KG1 (cell line): Measurements from ENCODE around the gene NR4A3.

Source experiments
- DNase-seq: peaks from one replicate; lab custom pipeline; 2025; lab: John Stamatoyannopoulos, UW

The NR4A3 gene

DNA sequence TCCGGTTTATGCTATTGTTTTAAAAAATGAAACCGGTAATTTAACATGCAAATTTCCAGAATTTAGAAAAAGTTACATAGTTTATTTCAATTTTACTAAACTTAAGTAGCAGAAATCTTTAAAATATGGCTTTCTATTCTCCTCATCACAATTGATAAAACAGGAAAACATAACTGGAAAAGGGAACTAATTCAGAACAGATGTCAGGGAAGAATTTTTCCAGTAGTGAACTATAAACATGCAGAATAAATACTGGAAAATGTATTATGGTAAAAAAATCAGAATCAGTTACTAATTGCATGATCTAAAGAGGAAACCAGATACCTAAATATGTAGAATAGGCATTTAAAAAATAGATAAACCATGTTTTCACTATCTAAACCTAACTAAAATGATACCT is 7.3 kb upstream of the NR4A3 start:
- no peak for DNase-seq

DNA sequence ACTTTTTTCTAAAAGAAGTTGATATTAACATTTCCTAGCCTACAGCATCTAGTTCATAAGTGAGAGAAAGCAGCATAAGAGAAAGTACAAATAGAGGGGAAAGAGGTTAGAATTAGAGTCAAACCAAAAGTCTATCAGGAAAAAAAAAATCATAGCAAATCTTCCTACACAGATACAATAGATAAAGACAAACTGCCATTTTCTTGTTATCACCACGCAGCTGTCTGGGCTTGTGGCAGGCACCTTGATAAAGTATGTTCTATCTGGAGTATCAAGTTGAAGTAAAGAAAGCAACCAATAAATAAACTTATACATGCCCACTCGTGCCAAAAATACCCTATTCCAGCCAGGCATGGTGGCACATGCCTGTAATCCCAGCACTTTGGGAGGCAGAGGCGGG is 5.3 kb upstream of the NR4A3 start:
- no peak for DNase-seq

DNA sequence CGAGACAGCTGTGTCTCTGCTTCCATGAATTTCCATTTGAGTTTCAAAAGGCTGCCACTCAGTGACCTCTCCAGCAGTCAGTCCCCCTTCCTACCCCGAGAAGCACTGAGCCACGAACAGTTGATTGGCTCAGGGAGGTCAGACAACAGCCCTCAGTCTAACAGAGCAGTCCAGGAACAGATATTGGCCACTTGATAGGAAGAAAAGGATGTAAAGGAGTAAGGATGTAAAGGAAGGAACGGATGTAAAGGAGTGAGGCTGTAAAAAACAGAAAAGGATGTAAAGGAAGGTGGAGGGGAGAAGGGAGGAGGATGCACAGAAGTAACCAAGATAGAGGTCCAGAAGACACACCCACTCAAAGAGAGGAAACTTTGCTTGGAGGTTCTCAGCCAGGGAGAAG is 3.2 kb upstream of the NR4A3 start:
- DNase-seq = no peak

DNA sequence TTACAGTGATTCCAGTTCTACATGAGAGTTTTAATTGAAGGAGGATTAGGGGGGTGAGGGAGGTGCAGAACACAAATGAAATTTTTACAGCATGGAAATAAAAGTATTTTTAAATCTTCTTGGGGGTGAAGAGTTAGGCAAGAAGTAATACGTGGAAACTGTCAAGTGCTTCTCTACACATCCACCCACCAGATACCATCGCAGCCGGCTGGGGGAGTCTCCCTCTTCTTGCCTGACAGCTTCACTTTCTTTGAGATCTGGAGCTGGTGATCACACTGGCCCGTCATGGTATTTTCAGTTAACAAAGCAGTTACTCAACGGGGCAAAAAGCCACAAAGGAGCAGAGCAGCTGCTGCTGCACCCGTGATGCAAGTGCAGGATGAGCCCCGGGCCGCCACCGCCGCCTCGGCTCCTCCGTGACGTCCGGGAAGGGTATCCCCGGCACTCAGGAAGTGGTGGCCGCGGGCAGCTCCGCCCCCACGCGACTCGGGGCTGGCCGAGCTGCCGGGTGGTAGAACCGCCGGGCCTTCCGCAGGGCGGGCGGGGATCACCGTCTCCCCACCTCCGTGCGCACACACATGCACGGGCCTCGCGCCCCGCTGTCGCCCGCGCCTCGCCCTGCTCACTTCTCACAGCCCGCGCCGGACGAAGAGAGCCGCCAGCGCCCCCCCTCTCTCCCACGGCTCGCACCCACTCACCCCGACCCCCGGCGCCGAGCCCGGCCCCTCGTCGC is 2.4 kb upstream of the NR4A3 start:
- DNase-seq = peak; percentile 62

DNA sequence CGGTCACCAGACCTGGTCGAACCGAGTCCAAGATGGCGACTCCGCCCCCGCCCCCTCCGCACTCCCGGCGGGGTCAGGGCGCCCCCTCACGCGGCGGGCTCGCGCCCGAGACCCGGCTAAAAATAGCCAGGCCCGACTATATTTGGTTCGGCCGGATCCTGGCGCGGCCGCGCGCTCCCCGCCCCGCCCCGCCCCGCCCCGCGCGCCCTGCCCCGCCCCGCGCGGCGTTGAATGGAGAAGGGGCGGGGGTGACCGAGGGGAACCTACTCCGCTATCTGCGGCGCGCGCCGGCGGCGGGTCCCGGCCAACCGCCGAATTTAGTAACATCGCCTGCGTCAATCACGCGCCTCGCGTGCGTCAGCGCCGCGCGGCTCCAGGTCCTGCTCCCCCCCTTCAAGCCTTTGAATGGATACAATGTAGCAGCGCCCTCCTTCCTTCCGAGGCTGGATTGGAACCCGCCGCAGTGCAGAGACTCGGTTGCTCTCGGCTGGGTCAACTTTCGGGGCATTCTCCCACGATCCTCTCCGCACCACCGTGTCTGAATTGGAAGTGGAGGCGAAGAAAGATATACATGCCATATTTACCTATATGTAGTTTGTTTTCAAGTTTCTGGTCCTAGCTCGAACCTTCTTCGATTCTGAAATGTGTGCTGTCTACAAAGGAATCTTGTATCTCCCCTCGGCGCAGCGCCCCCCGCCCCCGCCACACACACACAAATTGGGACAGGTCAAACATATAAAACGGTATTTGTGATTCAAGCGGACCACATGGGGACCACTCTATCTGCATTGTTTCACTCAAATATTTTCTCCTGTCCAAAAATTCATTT is 1.6 kb upstream of the NR4A3 start:
- DNase-seq = peak; percentile 76

DNA sequence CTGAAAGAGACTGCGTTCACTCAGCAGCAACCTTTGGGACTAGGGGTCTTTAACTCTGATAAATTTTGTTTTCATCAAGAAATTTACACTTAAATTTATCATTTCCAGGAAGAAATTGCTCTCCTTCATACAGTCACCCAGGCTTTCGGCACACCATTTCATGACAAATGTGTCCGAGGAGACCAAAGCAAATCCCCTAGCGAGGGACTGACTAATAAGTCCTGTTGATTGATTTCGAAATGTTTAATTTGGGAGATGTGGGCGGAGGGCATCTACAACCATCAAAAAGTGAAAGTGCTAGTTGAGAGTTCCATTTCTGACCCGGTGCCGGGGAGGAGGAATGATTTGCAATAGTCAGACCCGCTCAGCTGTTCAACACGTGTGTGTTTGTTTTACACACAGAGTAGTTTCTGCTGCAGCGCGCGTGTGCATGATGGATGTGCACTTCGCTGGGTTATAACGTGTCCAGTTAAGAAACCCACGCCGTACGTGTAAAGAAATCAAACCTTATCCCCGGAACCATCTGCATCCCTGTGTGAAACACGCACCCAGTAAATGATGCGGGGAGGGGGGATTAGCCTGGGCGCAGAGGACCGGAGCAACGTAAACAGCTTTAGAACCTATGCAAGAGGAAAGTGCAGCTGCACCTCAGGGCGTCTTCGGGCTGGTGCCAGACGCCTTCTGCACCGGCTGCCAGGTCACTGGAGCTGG is 845 bp upstream of the NR4A3 start:
- no peak for DNase-seq

DNA sequence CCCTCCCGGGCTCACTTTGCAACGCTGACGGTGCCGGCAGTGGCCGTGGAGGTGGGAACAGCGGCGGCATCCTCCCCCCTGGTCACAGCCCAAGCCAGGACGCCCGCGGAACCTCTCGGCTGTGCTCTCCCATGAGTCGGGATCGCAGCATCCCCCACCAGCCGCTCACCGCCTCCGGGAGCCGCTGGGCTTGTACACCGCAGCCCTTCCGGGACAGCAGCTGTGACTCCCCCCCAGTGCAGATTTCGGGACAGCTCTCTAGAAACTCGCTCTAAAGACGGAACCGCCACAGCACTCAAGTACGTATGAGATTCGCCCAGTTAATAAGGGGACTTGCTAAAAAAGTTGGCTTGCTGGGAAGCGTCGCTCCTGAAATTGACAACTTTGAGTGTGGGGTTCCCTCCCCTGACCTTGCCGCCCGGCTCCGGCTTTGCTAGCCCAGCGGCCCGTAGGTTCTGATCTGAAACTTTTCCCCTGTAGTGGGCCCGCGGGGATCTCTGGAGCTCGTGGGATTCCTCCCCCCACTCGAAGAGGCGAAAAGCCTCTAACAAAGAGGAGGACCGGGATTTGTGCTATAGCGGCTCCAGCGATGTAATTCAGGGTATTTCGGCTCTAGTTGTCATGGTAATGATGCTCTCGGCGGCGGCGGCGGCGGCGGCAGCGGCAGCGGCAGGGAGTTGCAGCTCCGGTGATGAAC is 572 bp downstream of the NR4A3 start:
- DNase-seq = peak; percentile 19

DNA sequence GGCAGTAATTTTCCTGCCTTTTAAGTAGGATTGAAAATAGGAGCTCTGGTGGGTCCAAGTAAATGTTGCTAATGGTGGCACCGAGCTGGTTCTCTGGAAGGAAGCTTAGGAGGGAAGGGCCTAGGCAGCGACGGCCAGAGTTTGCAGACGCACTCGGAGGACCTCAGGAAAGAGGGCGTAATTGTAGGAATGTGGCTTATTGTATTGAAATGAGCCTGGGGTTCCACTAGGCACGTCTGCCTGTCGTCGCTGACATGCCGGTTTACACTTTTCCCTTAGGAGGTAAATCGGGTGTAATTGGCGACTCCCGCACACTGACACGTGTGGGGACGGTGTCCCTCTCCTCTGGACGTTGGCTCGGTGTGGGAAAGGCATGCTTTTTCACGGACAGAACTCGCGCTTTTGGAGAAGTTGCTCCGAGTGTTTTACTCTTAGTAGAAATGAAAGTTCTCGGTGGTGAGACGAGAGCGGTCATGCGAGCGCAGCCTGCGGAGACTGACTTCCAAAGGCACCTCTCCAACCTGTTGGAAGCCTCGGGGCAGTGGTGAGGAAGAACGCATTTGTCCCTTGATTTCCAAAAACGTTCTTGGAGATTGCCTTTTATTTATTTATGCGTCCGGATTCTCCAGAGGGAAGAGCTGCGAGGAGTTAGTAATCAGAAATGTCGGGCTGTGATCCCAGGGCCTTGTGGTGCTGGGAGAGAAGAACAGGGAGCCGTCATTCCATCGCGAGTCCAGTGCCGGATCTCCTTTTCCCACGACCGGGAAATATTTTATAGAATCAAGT is 1.3 kb downstream of the NR4A3 start:
- no peak for DNase-seq

DNA sequence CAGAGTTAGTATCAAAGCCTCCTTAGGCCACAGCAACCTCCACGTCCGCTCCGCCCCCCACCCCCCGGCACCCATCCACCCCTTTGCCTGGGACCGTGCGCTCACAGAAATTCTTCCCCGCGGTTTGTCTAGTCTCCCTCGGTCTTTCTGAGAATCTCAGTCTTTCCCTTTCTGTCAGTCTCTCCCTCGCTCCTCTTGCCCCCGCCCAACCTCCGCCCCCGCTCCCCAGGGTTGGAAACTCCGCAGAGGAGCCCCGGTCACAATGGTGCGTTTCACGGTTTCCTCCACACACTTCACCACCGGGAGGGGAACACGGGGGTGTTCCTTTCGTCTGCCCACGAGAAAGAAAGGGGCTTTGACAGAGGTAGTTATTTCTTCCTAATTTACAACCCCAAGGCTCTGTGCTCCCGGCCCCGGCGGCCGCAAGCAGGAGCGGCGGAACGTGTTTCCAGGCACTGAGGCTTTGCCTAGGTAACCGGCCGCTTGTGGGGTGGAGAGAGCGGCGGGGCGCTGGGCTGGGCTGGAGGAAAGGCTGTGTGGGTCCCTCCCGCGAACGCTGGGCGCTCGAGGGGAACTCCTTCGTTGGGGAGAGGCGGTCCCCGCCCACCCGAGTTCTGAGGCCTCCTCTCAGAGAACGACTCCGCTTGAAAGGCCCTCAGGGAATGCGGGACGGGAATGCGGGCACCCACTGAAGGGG is 2.1 kb downstream of the NR4A3 start:
- no peak for DNase-seq

DNA sequence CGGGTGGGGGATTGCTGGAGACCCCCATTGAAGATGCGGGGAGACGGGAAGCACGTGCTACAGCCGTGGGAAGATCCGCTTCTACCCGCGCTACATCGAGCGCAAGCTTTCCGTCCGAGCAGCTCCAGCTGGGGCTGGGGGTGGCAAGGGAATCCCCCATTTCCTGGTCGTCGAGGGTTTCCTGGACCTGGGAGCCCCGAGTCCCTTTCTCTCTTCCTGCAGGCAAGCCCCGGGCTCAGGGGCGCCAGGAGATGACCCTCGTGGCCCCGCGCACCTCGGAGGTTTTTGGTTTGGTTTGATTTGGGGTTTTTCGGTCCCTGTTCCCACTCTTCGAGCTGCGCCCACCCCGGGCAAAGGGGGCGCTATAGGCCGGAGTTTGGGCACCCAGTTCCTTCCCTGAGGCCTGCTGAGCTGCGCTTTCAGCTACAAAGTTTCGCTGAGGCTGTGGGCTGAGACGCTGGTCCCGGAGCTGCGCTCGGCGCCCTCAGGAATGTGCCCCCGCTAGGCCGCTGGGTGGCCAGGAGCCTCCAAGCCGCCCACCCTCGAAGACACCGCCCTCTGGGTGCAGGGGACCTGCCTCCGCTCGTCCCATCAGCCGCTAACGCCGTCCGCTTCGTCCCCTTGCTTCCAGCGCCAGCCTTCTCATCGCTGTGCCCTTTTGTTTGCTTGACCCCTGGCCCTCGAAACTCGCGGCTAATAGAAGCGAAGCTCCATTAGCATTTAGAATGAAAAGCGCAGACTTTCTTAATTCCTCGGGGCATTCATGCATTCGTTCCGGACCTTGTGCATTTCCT is 2.9 kb downstream of the NR4A3 start:
- DNase-seq = no peak

DNA sequence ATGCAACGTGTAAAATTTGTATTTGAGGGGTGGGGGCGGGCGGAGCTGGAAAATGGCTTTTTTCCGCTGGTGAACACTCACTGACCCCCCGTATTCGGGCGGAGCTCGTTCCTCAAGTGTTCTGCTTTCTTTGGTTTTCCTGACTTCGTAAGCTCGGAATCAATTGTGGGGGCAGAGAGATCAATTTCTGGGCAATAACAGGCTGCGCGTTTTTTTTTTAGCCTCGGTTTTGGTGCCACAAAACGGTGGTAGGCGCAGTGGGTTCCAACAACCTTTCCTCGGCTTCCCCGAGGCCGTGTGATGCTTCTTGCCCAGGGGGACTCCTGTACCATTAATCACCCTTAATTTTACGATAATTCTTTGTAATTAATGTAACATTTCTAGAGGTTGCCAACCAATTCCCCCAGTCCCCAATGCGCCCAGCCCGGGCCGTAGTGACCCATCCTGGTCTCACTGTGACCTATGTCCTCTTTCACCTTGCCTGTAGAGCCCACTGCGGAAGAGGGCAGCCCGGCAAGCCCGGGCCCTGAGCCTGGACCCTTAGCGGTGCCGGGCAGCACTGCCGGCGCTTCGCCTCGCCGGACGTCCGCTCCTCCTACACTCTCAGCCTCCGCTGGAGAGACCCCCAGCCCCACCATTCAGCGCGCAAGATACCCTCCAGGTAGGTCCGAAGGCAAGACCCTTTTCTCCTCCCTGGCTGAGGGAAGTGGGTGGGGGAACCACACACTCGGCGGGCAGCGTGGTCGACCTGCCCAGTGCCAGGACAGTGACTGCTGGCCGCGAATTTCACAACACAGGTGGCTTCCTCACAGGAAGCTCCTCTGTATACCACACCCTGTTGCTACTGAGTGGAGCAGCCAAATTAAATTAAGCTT is 3.7 kb downstream of the NR4A3 start:
- no peak for DNase-seq

DNA sequence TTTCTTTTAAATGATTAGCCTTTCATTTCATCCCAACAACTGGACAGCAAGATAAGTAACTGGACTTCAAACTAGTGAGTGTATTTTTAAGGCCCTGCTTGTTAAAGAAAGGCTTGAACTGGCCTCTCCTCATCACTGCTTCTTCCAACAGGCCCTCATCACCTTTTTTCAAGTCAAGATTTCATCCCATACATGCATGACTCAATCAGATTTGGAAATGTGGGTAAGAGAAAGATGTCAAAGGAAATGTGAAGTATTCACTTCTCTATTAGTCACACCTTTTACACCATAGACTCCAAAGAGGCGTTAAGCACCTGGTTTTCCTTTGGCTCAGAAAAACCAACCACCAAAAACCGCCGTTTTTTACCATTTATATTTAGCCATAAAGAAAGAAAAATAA is 4.9 kb downstream of the NR4A3 start:
- DNase-seq = no peak

DNA sequence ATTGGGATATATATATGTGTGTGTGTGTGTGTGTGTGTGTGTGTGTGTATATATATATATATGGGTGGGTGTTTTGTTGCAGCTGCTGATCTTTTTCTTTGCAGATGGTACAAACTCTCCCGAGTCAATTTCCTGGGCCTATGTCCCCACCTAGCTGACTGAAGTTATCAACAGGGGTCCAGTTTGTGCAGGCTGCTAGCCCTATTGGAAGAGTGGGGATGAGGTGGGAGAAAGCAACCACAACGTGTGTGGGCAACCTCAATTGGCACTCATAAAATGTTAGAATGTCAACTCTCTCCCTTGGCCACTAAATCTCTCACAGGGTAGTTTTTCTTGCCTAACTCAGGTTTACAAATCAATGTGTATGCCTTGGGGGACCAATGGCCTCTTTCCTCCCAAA is 5.6 kb downstream of the NR4A3 start:
- DNase-seq = no peak

DNA sequence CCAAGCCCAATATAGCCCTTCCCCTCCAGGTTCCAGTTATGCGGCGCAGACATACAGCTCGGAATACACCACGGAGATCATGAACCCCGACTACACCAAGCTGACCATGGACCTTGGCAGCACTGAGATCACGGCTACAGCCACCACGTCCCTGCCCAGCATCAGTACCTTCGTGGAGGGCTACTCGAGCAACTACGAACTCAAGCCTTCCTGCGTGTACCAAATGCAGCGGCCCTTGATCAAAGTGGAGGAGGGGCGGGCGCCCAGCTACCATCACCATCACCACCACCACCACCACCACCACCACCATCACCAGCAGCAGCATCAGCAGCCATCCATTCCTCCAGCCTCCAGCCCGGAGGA is 6.3 kb downstream of the NR4A3 start:
- no peak for DNase-seq

DNA sequence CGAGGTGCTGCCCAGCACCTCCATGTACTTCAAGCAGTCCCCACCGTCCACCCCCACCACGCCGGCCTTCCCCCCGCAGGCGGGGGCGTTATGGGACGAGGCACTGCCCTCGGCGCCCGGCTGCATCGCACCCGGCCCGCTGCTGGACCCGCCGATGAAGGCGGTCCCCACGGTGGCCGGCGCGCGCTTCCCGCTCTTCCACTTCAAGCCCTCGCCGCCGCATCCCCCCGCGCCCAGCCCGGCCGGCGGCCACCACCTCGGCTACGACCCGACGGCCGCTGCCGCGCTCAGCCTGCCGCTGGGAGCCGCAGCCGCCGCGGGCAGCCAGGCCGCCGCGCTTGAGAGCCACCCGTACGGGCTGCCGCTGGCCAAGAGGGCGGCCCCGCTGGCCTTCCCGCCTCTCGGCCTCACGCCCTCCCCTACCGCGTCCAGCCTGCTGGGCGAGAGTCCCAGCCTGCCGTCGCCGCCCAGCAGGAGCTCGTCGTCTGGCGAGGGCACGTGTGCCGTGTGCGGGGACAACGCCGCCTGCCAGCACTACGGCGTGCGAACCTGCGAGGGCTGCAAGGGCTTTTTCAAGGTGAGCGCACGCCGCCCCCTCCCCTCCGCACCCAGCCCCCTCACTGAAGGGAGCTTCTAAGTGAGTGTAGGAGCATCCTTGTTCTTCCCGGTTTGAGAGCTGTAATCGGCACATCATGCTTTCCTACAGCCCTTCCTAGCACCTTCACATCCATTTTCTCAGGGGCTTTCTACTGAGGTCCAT is 6.9 kb downstream of the NR4A3 start:
- DNase-seq = no peak

DNA sequence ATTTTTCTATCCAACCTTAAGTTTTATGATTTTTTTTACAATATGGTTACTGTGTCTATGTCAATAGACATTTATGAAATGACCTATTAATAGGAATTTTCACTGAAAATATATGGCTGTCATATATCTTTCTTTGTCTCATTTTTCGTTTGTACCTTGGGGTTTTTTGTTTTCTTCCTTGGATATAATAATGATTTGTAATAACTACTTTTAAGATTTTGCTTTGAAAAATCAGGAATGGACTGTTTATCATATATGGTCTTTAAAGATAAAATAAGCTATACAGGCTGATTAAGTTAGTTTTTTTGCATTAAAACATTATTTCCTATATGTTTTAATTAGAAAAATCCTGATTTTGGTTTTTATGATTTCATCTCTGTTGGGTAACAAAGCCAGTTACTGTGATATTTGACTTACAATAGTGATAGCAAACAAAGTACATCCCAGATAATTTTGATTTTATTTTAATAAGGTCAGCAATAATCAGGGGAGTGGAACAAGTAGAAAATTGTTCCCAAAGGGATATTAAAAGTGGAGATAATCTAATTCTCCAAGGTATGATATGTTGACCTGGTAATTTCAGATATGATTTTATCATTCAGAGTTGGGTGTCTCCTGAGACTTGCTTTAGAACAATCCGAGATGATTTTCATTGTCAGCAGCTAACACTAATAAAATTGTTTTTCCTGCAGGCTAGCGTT is 10.3 kb downstream of the NR4A3 start:
- no peak for DNase-seq

DNA sequence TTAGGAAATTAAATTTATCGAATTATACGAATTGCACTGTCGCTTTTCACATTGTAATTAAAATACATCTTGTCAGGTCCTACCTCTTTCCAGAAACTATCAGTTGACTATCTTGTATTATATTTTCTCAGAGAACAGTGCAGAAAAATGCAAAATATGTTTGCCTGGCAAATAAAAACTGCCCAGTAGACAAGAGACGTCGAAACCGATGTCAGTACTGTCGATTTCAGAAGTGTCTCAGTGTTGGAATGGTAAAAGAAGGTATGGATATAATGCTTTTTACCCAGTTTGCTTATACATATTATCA is 10.8 kb downstream of the NR4A3 start:
- no peak for DNase-seq

DNA sequence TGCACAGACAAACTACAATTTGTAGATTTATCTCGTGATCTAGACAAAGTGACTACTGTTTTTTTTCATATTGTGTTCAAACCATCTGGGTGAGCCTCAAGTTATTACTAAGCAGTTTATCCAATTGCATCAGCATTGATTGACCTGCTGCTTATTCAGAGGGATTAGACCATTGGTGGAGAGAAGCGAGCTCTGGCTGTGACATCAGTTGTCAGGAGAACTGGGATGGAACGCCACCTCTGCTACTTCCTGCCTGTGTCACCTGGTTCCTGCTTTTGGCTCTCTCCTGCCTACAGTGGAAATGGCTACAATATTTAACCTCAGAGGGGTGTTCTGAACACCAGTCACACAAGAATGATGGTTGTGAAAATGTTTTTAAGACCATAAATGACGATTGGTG is 12.1 kb downstream of the NR4A3 start:
- DNase-seq = no peak
